MCF 10A (cell line): ENCODE measurements around the gene RPS3. TPM values are rescaled to one million over a fixed set of nuclear protein-coding genes. Genes with fewer than 3 reads are reported as not detected.
A peak's percentile ranks its signal among the peaks of the same experiment; 100 is the strongest.

Source experiments
- BruUV-seq: library from RNA; stranded (reverse); fragments of 400-500 nt; replicated peaks from 2 replicates; lab custom pipeline; 2021; lab: Mats Ljungman, UMichigan
- CTCF ChIA-PET: fragments of 300-600 bp; sonication (Branson Sonifier 250); formaldehyde crosslinking; extraction: SDS; loops from one replicate; lab custom pipeline; 2021; ENCODE audit warnings: antibody characterized with exemption, inconsistent platforms; lab: Yijun Ruan, JAX
- POLR2A ChIA-PET: fragments of 300-600, 350-650 bp; sonication (Branson Sonifier 250); formaldehyde crosslinking; extraction: SDS; loops from one replicate; lab custom pipeline; 2020; ENCODE audit warnings: antibody characterized with exemption, inconsistent platforms; lab: Yijun Ruan, JAX
- DNase-seq: peaks from one replicate; pipeline ENCODE4 v3.0.0-alpha.2; 2018; ENCODE audit not compliant: unreplicated experiment
- H3K27ac Mint-ChIP-seq: one replicate; pipeline ENCODE4 v1.8.0; 2022; ENCODE audit warnings: mild to moderate bottlenecking, low read depth, mixed read lengths; ENCODE audit not compliant: unreplicated experiment
- H3K27me3 Mint-ChIP-seq: one replicate; pipeline ENCODE4 v1.8.0; 2022; ENCODE audit warnings: mixed read lengths; ENCODE audit not compliant: insufficient read depth, unreplicated experiment
- H3K36me3 Mint-ChIP-seq: one replicate; pipeline ENCODE4 v1.8.0; 2022; ENCODE audit warnings: mild to moderate bottlenecking, moderate library complexity, mixed read lengths; ENCODE audit not compliant: insufficient read depth, unreplicated experiment
- H3K4me1 Mint-ChIP-seq: one replicate; pipeline ENCODE4 v1.8.0; 2022; ENCODE audit warnings: mixed read lengths; ENCODE audit not compliant: insufficient read depth, unreplicated experiment
- H3K4me3 Mint-ChIP-seq: one replicate; pipeline ENCODE4 v1.8.0; 2022; ENCODE audit warnings: mild to moderate bottlenecking, moderate library complexity, mixed read lengths; ENCODE audit not compliant: unreplicated experiment
- H3K9me3 Mint-ChIP-seq: one replicate; pipeline ENCODE4 v1.8.0; 2022; ENCODE audit warnings: mixed read lengths; ENCODE audit not compliant: unreplicated experiment
- intact Hi-C: fragments of 100-400 bp; cut with micrococcal nuclease; formaldehyde crosslinking; loops from 2 replicates; pipeline ENCODE4 v1.14.1; 2022
- total RNA-seq: library from RNA; stranded (reverse); gene quantifications from 2 replicates; pipeline ENCODE4 v1.2.3, GENCODE V29; 2022
- TF ChIP-seq, protein P1 (sequence below): fragments of 200-600 bp; IDR thresholded peaks from one replicate; pipeline ENCODE4 v1.8.0; 2022; ENCODE audit warnings: antibody characterized with exemption, mild to moderate bottlenecking; ENCODE audit not compliant: unreplicated experiment

RPS3 gene
- total RNA-seq, 1 experiment from 2014 or later: 3,444 TPM

DNA sequence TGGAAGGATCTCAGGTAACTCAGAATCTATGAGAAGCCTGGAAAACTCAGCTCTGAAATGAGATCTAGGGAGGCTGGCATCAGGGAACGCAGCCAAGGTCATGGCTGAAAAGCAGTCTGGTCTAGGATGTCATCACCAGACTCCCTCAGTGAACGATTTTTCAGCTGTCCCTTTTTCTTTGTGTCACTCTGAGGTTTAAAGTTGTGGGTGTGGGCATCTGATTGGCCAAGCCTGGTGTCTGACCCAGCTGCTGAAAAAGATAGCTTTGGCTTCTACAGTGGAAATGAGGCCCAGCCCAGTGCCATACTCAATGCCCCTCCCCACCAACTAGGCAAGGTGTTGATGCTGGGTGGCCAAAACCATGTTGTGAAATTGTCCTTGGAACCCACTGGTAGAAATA lies 14.5 kb downstream of the RPS3 start:
- H3K36me3 Mint-ChIP-seq: peaks cover 60% of the 10 kb centered on the region
- no TSS peak for BruUV-seq
- peaks cover 4% of the 10 kb centered on the region for H3K4me1 Mint-ChIP-seq
- H3K27me3 Mint-ChIP-seq: no peaks in the 10 kb centered on the region
- intact Hi-C loops: no loop called here
- no peak overlapping the region for H3K27ac Mint-ChIP-seq
- no peak overlapping the region for H3K4me3 Mint-ChIP-seq
- TF ChIP-seq, protein P1, sequence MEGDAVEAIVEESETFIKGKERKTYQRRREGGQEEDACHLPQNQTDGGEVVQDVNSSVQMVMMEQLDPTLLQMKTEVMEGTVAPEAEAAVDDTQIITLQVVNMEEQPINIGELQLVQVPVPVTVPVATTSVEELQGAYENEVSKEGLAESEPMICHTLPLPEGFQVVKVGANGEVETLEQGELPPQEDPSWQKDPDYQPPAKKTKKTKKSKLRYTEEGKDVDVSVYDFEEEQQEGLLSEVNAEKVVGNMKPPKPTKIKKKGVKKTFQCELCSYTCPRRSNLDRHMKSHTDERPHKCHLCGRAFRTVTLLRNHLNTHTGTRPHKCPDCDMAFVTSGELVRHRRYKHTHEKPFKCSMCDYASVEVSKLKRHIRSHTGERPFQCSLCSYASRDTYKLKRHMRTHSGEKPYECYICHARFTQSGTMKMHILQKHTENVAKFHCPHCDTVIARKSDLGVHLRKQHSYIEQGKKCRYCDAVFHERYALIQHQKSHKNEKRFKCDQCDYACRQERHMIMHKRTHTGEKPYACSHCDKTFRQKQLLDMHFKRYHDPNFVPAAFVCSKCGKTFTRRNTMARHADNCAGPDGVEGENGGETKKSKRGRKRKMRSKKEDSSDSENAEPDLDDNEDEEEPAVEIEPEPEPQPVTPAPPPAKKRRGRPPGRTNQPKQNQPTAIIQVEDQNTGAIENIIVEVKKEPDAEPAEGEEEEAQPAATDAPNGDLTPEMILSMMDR: no peak
- CTCF ChIA-PET: interaction anchor here (0.6 to 2.4 kb wide), 5 partner anchors 14 to 687 kb away, joined by 3 to 9 read pairs (median 7); partner anchors contain the start of gene RPS3
- no peak for DNase-seq
- H3K9me3 Mint-ChIP-seq: no peaks in the 10 kb centered on the region
- POLR2A ChIA-PET: interaction anchor here (0.5 to 2.4 kb wide), 4 partner anchors 14 to 145 kb away, joined by 3 to 12 read pairs (median 4); partner anchors contain the start of genes GDPD5 and RPS3

DNA sequence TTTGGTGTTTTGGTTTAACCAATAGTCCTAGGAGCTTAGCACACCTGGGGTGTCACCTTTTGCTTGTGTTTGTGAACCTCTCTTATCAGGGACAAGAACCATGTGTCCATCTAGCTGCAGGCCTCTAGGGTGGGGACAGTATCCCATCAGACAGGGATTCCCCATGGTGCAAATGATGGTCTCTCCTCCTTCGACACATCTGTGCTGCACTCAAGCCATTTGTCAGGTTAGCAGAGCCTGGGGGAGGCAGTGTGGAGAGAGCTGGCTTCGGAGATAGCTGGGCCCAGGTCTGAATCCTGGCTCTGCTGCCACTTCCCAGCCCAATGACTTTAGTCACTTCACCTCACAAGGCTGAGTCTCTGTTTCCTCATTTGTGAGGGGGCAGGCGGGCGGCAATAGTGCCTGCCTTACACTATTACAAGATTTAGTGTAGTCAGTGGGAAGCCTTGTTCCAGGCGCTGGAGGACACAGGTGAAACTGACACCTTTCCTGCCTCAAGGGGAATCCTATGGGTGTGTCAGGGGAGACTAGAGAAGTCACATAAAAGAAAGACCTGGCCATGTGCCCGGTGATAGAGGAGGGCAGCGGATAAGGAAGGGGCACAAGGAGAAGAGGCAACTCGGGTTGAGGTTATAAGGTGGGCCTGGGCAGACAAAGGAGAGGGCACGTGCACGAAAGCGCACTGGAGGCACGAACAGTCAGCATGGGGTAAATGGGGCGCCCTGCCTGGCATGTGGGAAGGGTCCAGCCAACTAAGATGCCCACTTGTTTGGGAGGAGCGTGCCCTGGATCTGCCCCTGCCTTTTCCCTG lies 21.1 kb downstream of the RPS3 start:
- BruUV-seq: no TSS peak
- ChIA-PET CTCF (interaction anchor here (0.6 to 1.5 kb wide), 2 partner anchors 13 to 32 kb away, joined by 3 to 7 read pairs; no protein-coding TSS in a partner anchor), POLR2A (interaction anchor here (2.3 kb wide), 1 partner anchor 20 kb away, joined by 12 read pairs; no protein-coding TSS in a partner anchor)
- no peak overlapping the region for H3K4me3 Mint-ChIP-seq
- H3K4me1 Mint-ChIP-seq: peaks cover 6% of the 10 kb centered on the region
- H3K36me3 Mint-ChIP-seq: peaks cover 24% of the 10 kb centered on the region
- no peak for DNase-seq
- intact Hi-C loops: no loop called here
- no peaks in the 10 kb centered on the region for H3K27me3 Mint-ChIP-seq
- H3K9me3 Mint-ChIP-seq: no peaks in the 10 kb centered on the region
- H3K27ac Mint-ChIP-seq: no peak overlapping the region
- TF ChIP-seq, protein P1: no peak

DNA sequence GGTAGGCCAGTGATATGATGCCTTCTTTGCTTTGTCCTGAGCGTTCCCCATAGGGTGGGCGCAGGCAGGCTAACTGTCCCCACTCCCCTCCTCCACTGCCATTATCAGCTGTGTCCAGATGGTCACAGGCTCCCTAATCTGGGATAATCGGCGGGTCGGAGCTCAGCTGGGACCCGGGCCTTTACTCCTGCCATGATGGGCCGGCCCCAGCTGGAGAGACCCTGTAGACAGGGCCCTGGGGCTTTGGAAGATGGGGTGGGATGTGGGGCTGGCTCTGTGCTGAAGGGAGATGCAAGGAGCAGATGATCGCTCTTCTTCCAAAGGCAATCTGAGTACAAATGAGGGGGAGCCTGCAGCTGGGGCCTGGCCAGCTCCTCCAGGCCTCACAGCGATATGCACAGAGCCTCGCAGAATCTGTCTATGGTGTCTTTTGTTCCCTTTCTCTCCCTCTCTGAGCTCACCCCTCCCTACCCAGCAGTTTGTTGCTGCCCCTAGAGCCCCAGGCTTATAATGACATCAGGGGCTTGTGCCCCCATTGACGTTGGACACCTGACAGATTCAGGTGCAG lies 21.8 kb downstream of the RPS3 start:
- Mint-ChIP-seq H3K4me1 (peaks cover 6% of the 10 kb centered on the region), H3K27me3 (no peaks in the 10 kb centered on the region), H3K9me3 (no peaks in the 10 kb centered on the region), H3K4me3 (no peak overlapping the region), H3K27ac (no peak overlapping the region), H3K36me3 (peaks cover 19% of the 10 kb centered on the region)
- intact Hi-C loops: no loop called here
- POLR2A ChIA-PET: no interaction called here
- CTCF ChIA-PET: interaction anchor here (1.5 kb wide), 1 partner anchor 13 kb away, joined by 7 read pairs; no protein-coding TSS in a partner anchor
- BruUV-seq: no TSS peak
- DNase-seq: no peak
- TF ChIP-seq, protein P1: no peak

DNA sequence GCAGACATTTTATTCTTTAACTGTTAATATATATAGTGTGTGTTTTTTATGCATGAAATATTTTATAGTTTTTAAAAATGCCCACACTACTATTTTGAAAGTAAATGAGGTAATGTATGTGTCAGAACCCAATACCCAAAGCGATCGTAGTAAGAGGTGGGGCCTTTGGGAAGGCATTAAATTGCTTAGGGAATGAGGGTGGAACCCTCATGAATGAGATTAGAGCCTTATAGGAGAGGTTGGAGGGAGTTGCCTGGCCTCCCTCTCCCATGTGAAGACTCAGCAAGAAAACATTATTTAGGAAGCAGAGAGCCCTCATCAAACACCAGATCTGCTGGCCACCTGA lies 22.6 kb downstream of the RPS3 start:
- no peak for DNase-seq
- ChIA-PET CTCF (interaction anchor here (0.7 kb wide), 1 partner anchor 153 kb away, joined by 3 read pairs; no protein-coding TSS in a partner anchor), POLR2A (no interaction called here)
- TF ChIP-seq, protein P1: no peak
- H3K9me3 Mint-ChIP-seq: no peaks in the 10 kb centered on the region
- H3K27ac Mint-ChIP-seq: peak overlapping the region; percentile 42
- no peak overlapping the region for H3K4me3 Mint-ChIP-seq
- no TSS peak for BruUV-seq
- peaks cover 6% of the 10 kb centered on the region for H3K4me1 Mint-ChIP-seq
- intact Hi-C loops: no loop called here
- H3K27me3 Mint-ChIP-seq: no peaks in the 10 kb centered on the region
- peaks cover 19% of the 10 kb centered on the region for H3K36me3 Mint-ChIP-seq
